Smooth muscle cell (in vitro differentiated cells): ENCODE results near the gene CEP44. TPM values are rescaled to one million over a fixed set of nuclear protein-coding genes. Genes with fewer than 3 reads are reported as not detected.
A peak's percentile ranks its signal among the peaks of the same experiment; 100 is the strongest.
"Not testable (repeated sequence)": the region's sequence is repeated elsewhere in the genome, so short reads cannot be mapped to it uniquely, and the experiment has no call there.

Experiments used
- DNase-seq: peaks from one replicate; lab custom pipeline; 2025; ENCODE audit not compliant: unreplicated experiment; lab: John Stamatoyannopoulos, UW
- H2AFZ ChIP-seq: fragments of 200-600 bp; sonication (generic); 2 replicates; pipeline ENCODE4 v1.6.0; 2016; ENCODE audit warnings: antibody characterized with exemption, low read depth, mild to moderate bottlenecking
- H3F3A ChIP-seq: fragments of 200-600 bp; sonication (generic); 2 replicates; pipeline ENCODE4 v1.6.0; 2017; ENCODE audit warnings: antibody characterized with exemption, low read depth
- H3K27ac ChIP-seq: fragments of 200-600 bp; sonication (generic); 2 replicates; pipeline ENCODE4 v1.5.1; 2016; ENCODE audit warnings: low read depth, mild to moderate bottlenecking
- H3K27me3 ChIP-seq: fragments of 200-600 bp; sonication (generic); 2 replicates; pipeline ENCODE4 v1.6.1; 2016; ENCODE audit warnings: low read depth, mild to moderate bottlenecking
- H3K36me3 ChIP-seq: fragments of 200-600 bp; sonication (generic); 2 replicates; pipeline ENCODE4 v1.5.1; 2016; ENCODE audit warnings: low read depth
- H3K4me1 ChIP-seq: fragments of 200-600 bp; sonication (generic); 2 replicates; pipeline ENCODE4 v1.5.1; 2016; ENCODE audit warnings: low read depth
- H3K4me2 ChIP-seq: fragments of 200-600 bp; sonication (generic); 2 replicates; pipeline ENCODE4 v1.6.0; 2016; ENCODE audit warnings: mild to moderate bottlenecking
- H3K4me3 ChIP-seq: fragments of 200-600 bp; sonication (generic); 2 replicates; pipeline ENCODE4 v1.5.1; 2016; ENCODE audit warnings: mild to moderate bottlenecking
- H3K79me2 ChIP-seq: fragments of 200-600 bp; sonication (generic); 2 replicates; pipeline ENCODE4 v1.6.0; 2016; ENCODE audit warnings: low read depth, mild to moderate bottlenecking
- H3K9ac ChIP-seq: fragments of 200-600 bp; sonication (generic); 2 replicates; pipeline ENCODE4 v1.6.0; 2016; ENCODE audit warnings: low read depth
- H3K9me3 ChIP-seq: fragments of 200-600 bp; sonication (generic); replicated peaks from 2 replicates; pipeline ENCODE4 v1.5.1; 2016; ENCODE audit warnings: low read depth
- H4K20me1 ChIP-seq: fragments of 200-600 bp; sonication (generic); 2 replicates; pipeline ENCODE4 v1.6.0; 2016; ENCODE audit warnings: low read depth
- WGBS: methylation state at CpG from one replicate; pipeline ENCODE4 v1.1.7; 2016; ENCODE audit warnings: low lambda C conversion rate; 5-methylcytosine and 5-hydroxymethylcytosine counted together
- polyA plus RNA-seq: library from polyadenylated mRNA; unstranded; fragments of >200 nt; fragmentation: Nextera tagmentation; extraction: Ambion mirVana; gene quantifications from 2 replicates; pipeline ENCODE4 v1.2.1, GENCODE V29; 2016
- total RNA-seq: library from RNA; depleted of rRNA; stranded (reverse); fragments of >200 nt; gene quantifications from 2 replicates; pipeline ENCODE4 v1.2.3, GENCODE V29; 2014
- TF ChIP-seq, protein P1 (sequence below): fragments of 200-600 bp; sonication (generic); IDR thresholded peaks from 2 replicates; pipeline ENCODE4 v1.5.1; 2017; ENCODE audit warnings: borderline replicate concordance, mild to moderate bottlenecking, antibody characterized with exemption; ENCODE audit not compliant: insufficient read depth, poor library complexity, severe bottlenecking

Gene CEP44
- total and polyA plus RNA-seq, 2 experiments from 2014 or later, result 11.4 to 25.2 TPM

DNA sequence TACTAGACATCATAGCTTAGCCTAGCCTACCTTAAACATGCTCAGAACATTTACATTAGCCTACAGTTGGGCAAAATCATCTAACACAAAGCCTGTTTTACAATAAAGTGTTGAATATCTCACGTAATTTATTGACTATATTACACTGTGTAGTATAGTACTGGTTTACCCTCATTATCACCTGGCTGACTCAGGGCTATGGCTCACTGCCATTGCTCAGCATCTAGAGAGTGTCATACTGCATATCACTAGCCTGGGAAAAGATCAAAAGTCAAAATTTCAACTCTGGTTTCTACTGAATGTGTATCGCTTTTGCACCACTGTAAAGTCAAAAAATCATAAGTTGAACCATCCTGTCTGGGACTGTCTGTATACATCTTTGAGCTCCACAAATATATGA is 78.6 kb downstream of the CEP44 start:
- Histone ChIP-seq H3K4me2 (no peak overlapping the region), H3K27ac (no peak overlapping the region), H2AFZ (no peak overlapping the region), H3K27me3 (no peaks in the 10 kb centered on the region), H3K4me3 (no peak overlapping the region), H3K36me3 (no peaks in the 10 kb centered on the region), H4K20me1 (no peaks in the 10 kb centered on the region), H3K9ac (no peak overlapping the region), H3K9me3 (no peaks in the 10 kb centered on the region), H3F3A (no peaks in the 10 kb centered on the region), H3K4me1 (no peaks in the 10 kb centered on the region), H3K79me2 (no peaks in the 10 kb centered on the region)
- TF ChIP-seq, protein P1, sequence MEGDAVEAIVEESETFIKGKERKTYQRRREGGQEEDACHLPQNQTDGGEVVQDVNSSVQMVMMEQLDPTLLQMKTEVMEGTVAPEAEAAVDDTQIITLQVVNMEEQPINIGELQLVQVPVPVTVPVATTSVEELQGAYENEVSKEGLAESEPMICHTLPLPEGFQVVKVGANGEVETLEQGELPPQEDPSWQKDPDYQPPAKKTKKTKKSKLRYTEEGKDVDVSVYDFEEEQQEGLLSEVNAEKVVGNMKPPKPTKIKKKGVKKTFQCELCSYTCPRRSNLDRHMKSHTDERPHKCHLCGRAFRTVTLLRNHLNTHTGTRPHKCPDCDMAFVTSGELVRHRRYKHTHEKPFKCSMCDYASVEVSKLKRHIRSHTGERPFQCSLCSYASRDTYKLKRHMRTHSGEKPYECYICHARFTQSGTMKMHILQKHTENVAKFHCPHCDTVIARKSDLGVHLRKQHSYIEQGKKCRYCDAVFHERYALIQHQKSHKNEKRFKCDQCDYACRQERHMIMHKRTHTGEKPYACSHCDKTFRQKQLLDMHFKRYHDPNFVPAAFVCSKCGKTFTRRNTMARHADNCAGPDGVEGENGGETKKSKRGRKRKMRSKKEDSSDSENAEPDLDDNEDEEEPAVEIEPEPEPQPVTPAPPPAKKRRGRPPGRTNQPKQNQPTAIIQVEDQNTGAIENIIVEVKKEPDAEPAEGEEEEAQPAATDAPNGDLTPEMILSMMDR, result no peak
- DNase-seq, result no peak
- WGBS, result 98% methylated on average over 2 of the region's 2 CpGs

DNA sequence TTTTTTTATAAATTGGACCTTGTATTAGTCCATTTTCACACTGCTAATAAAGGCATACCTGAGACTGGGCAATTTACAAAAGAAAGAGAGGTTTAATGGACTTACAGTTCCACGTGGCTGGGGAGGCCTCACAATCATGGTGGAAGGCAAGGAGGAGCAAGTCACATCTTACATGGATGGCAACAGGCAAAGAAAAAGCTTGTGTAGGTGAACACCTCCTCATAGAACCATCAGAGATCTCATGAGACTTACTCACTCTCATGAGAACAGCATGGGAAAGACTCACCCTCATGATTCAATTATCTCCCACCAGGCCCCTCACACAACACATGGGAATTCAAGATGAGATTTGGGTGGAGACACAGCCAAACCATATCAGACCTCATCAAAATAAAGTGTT is 80.1 kb downstream of the CEP44 start:
- H3K79me2 ChIP-seq, H4K20me1 ChIP-seq, H3K36me3 ChIP-seq, H3F3A ChIP-seq, H3K27ac ChIP-seq, H3K27me3 ChIP-seq, H3K9ac ChIP-seq, DNase-seq, H3K4me2 ChIP-seq, H3K4me1 ChIP-seq, H3K4me3 ChIP-seq, H3K9me3 ChIP-seq, H2AFZ ChIP-seq: not testable (repeated sequence)
- WGBS, result 84% methylated on average over 1 of the region's 1 CpG

DNA sequence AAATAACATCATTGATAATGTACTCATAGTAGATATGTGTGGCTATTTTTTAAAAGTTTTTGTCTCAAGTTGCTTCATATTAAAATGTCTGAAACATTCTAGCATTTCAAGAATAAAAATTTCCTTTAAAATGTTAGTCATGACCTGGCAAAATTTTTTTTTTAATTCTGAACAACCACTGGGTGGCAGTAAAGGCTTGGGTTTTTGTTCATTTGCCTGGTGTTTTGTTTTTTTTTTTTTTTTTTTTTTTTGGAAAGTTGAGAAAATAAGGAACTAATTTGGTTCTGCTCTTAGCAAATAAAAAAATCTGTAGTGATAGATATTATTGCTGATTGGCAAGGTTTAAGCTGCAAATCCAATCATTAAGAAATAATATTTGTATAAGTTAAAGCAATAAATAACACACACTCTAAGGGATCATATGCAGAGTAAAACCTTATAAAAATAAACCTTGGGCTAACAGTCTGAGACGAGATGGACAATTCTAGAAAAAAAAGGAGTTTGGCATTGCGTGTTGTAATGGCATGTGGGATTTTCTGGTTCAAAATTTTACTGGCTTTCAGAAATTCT is 81.4 kb downstream of the CEP44 start:
- no peaks in the 10 kb centered on the region for H3K9me3 ChIP-seq
- H3K4me1 ChIP-seq, result no peaks in the 10 kb centered on the region
- no peaks in the 10 kb centered on the region for H3F3A ChIP-seq
- H3K9ac ChIP-seq, result no peak overlapping the region
- no peak overlapping the region for H3K4me3 ChIP-seq
- no peaks in the 10 kb centered on the region for H3K79me2 ChIP-seq
- H3K36me3 ChIP-seq, result no peaks in the 10 kb centered on the region
- H3K27ac ChIP-seq, result no peak overlapping the region
- DNase-seq, result no peak
- H2AFZ ChIP-seq, result no peak overlapping the region
- no peak overlapping the region for H3K4me2 ChIP-seq
- H4K20me1 ChIP-seq, result no peaks in the 10 kb centered on the region
- TF ChIP-seq, protein P1, result peak; percentile 60
- H3K27me3 ChIP-seq, result no peaks in the 10 kb centered on the region
- WGBS, result 14% methylated on average over 2 of the region's 2 CpGs

DNA sequence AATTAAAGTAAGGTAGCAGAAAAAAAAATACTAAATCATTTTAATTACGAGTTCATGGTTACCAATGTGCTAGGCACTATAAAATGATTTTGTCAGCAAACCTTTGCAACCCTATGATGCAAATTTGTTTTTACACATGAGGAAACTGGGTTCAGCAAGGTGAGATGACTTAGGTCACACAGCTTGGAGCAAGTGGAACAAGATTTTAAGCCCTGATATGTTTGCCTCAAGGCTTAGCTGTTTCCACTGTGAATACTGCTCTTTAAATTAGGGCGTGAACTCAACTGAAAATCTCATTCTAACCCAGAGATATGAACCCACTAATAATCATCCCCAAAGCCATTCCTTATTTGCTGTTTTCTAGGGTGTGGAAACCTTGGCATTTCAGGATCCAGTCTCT is 86.3 kb downstream of the CEP44 start:
- 82% methylated on average over 2 of the region's 2 CpGs for WGBS
- no peaks in the 10 kb centered on the region for H3K4me1 ChIP-seq
- no peaks in the 10 kb centered on the region for H3K36me3 ChIP-seq
- H3K27ac ChIP-seq, result no peak overlapping the region
- H3K79me2 ChIP-seq, result no peaks in the 10 kb centered on the region
- H3K27me3 ChIP-seq, result no peaks in the 10 kb centered on the region
- H4K20me1 ChIP-seq, result no peaks in the 10 kb centered on the region
- no peak overlapping the region for H3K4me2 ChIP-seq
- H3K9me3 ChIP-seq, result no peaks in the 10 kb centered on the region
- H3F3A ChIP-seq, result no peaks in the 10 kb centered on the region
- no peak for DNase-seq
- no peak overlapping the region for H3K4me3 ChIP-seq
- TF ChIP-seq, protein P1, result no peak
- no peak overlapping the region for H3K9ac ChIP-seq
- H2AFZ ChIP-seq, result no peak overlapping the region
